GM12878 (cell line): Measurements from ENCODE around the gene SEMA7A. TPM values are rescaled to one million over a fixed set of nuclear protein-coding genes. Genes with fewer than 3 reads are reported as not detected.
A peak's percentile ranks its signal among the peaks of the same experiment; 100 is the strongest.

Experiments
- CHD4 ChIP-seq: fragments of 200-600 bp; sonication (generic); IDR thresholded peaks from 2 replicates; pipeline ENCODE4 v1.6.1; 2016; ENCODE audit warnings: mild to moderate bottlenecking
- E2F8 ChIP-seq: fragments of 450-650 bp; IDR thresholded peaks from 2 replicates; pipeline ENCODE4 v1.6.1; 2018; ENCODE audit warnings: mild to moderate bottlenecking, low read depth, moderate library complexity; ENCODE audit not compliant: partially characterized antibody
- GATAD2B ChIP-seq: fragments of 450-650 bp; conservative IDR thresholded peaks from 2 replicates; pipeline ENCODE4 v1.6.1; 2017; ENCODE audit warnings: low read depth, mild to moderate bottlenecking, moderate library complexity
- MYB ChIP-seq: fragments of 150-350 bp; IDR thresholded peaks from 2 replicates; pipeline ENCODE4 v1.6.1; 2014; ENCODE audit warnings: mild to moderate bottlenecking, low read depth, low read length, borderline replicate concordance
- POLR2AphosphoS5 ChIP-seq: IDR thresholded peaks from 2 replicates; pipeline ENCODE4 v1.6.1; 2011; ENCODE audit warnings: mild to moderate bottlenecking, low read length, inconsistent platforms
- RBBP5 ChIP-seq: fragments of 200-600 bp; sonication (generic); conservative IDR thresholded peaks from 2 replicates; pipeline ENCODE4 v1.6.1; 2016
- RELA ChIP-seq: fragments of 450-650 bp; IDR thresholded peaks from 2 replicates; pipeline ENCODE4 v1.8.0; 2014; ENCODE audit warnings: borderline replicate concordance; ENCODE audit not compliant: partially characterized antibody
- SMAD5 ChIP-seq: IDR thresholded peaks from 2 replicates; pipeline ENCODE4 v1.6.1; 2016; ENCODE audit warnings: antibody characterized with exemption, low read depth
- SUZ12 ChIP-seq: fragments of 200-600 bp; sonication (generic); IDR thresholded peaks from one replicate; pipeline ENCODE4 v1.6.1; 2018; ENCODE audit warnings: antibody characterized with exemption, mild to moderate bottlenecking; ENCODE audit not compliant: unreplicated experiment
- ZNF592 ChIP-seq: fragments of 450-650 bp; IDR thresholded peaks from 2 replicates; pipeline ENCODE4 v1.6.1; 2017; ENCODE audit warnings: mild to moderate bottlenecking, moderate library complexity
- ZNF687 ChIP-seq: fragments of 450-650 bp; IDR thresholded peaks from 2 replicates; pipeline ENCODE4 v1.6.1; 2017; ENCODE audit warnings: mild to moderate bottlenecking, moderate library complexity
- polyA plus RNA-seq, 11 experiments: library from polyadenylated mRNA; depleted of rRNA in 4 of 11; unstranded in 6 of 11; stranded (reverse) in 5 of 11; fragments of >200 nt; fragmentation: Nextera tagmentation in 4 of 11; fragmentation: Illumina TruSeq in 1 of 11; extraction: Ambion mirVana in 4 of 11; extraction: Trizol in 1 of 11; gene quantifications; 1 replicate in 1 of 11; 2 replicates in 10 of 11; pipeline versions ENCODE4 v1.2.1 to v1.2.3, GENCODE V29; 2011 to 2016; ENCODE audit warnings: inconsistent platforms in 2 of 11, missing spikeins in 2 of 11, low read depth in 1 of 11
- total RNA-seq, 4 experiments: library from RNA; depleted of rRNA in 3 of 4; stranded (reverse); fragments of >200 nt in 3 of 4; fragmentation: Illumina TruSeq in 1 of 4; extraction: Trizol in 1 of 4; gene quantifications; 2 replicates each; pipeline versions ENCODE4 v1.2.1 to v1.2.3, GENCODE V29; 2013 to 2021
- TF ChIP-seq, protein P1 (sequence below): fragments of 150-350 bp; IDR thresholded peaks from 2 replicates; pipeline ENCODE4 v1.6.1; 2014; ENCODE audit warnings: mild to moderate bottlenecking, low read depth, low read length
- TF ChIP-seq, protein P2 (sequence below): fragments of 450-650 bp; IDR thresholded peaks from 2 replicates; pipeline ENCODE4 v1.6.1; 2017; ENCODE audit warnings: mild to moderate bottlenecking, low read depth, inconsistent platforms; ENCODE audit not compliant: poor library complexity, severe bottlenecking

SEMA7A gene
- total and polyA plus RNA-seq, 10 of the 15 experiments (the other 5 are each of a cell fraction or from before 2014, with no cell fraction given) = 0.08 to 112 (median 53.5) TPM

GRCh38 chr15:74383695-74384565 is 49.8 kb downstream of the SEMA7A start (continued):
- TF ChIP-seq ZNF687 (peak; percentile 81), MYB (no peak), ZNF592 (0 out of 2 replicates have a peak, but pooled peaks have one; percentile 44), SMAD5 (0 out of 2 replicates have a peak, but pooled peaks have one; percentile 26), E2F8 (no peak), POLR2AphosphoS5 (peak; percentile 82), SUZ12 (no peak), RELA (peak; percentile 17), CHD4 (no peak), RBBP5 (no peak), GATAD2B (peak; percentile 81)
- TF ChIP-seq, protein P1, sequence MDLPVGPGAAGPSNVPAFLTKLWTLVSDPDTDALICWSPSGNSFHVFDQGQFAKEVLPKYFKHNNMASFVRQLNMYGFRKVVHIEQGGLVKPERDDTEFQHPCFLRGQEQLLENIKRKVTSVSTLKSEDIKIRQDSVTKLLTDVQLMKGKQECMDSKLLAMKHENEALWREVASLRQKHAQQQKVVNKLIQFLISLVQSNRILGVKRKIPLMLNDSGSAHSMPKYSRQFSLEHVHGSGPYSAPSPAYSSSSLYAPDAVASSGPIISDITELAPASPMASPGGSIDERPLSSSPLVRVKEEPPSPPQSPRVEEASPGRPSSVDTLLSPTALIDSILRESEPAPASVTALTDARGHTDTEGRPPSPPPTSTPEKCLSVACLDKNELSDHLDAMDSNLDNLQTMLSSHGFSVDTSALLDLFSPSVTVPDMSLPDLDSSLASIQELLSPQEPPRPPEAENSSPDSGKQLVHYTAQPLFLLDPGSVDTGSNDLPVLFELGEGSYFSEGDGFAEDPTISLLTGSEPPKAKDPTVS = no peak
- TF ChIP-seq, protein P2, sequence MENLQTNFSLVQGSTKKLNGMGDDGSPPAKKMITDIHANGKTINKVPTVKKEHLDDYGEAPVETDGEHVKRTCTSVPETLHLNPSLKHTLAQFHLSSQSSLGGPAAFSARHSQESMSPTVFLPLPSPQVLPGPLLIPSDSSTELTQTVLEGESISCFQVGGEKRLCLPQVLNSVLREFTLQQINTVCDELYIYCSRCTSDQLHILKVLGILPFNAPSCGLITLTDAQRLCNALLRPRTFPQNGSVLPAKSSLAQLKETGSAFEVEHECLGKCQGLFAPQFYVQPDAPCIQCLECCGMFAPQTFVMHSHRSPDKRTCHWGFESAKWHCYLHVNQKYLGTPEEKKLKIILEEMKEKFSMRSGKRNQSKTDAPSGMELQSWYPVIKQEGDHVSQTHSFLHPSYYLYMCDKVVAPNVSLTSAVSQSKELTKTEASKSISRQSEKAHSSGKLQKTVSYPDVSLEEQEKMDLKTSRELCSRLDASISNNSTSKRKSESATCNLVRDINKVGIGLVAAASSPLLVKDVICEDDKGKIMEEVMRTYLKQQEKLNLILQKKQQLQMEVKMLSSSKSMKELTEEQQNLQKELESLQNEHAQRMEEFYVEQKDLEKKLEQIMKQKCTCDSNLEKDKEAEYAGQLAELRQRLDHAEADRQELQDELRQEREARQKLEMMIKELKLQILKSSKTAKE = peak; percentile 98
